Measurements from ENCODE around the gene KRT78. TPM values are rescaled to one million over a fixed set of nuclear protein-coding genes. Genes with fewer than 3 reads are reported as not detected.

Gene KRT78
- total and polyA plus RNA-seq, 4 donors = 0.06 TPM; not detected in 3

GRCh38 chr12:52847335-52848102, 1.3 kb downstream of the KRT78 start:
- Histone ChIP-seq H3K9me3 (ENCODE audit: control insufficient read depth in 4 of 4, low read length in 3 of 4) (no peaks in the 10 kb centered on the region), H3K4me1 (ENCODE audit: control insufficient read depth in 4 of 4, insufficient read depth in 4 of 4, low read length in 3 of 4) (no peaks in the 10 kb centered on the region), H3K9ac (ENCODE audit: low read depth in 1 of 2, low read length in 2 of 2) (no peak overlapping the region), H3K36me3 (ENCODE audit: control insufficient read depth in 4 of 4, insufficient read depth in 3 of 4, low read depth in 1 of 4, low read length in 3 of 4) (no peaks in the 10 kb centered on the region), H3K27ac (ENCODE audit: low read depth in 1 of 2, low read length in 2 of 2) (no peak overlapping the region), H3K27me3 (ENCODE audit: control insufficient read depth in 4 of 4, insufficient read depth in 4 of 4, low read length in 3 of 4) (no peaks in the 10 kb centered on the region), H3K4me3 (ENCODE audit: low read depth in 1 of 3, low read length in 3 of 3) (no peak overlapping the region)
- WGBS = 92% methylated on average over 12 of the region's 12 CpGs
- TF ChIP-seq ATF3 (IDR thresholded peaks at IDR 0.05) = no peak
- no peak for TF ChIP-seq ZBTB33 (IDR thresholded peaks at IDR 0.05)
- no peak for TF ChIP-seq SP1 (IDR thresholded peaks at IDR 0.05)
- TF ChIP-seq EGR1 (IDR thresholded peaks at IDR 0.05; ENCODE audit: low read depth in 2 of 2) = no peak
- TF ChIP-seq YY1 (IDR thresholded peaks at IDR 0.05) = no peak
- DNase-seq (ENCODE audit: low spot score) = no peak

GRCh38 chr12:52846356-52846970, 2.3 kb downstream of the KRT78 start:
- DNase-seq (ENCODE audit: low spot score) = no peak
- 82% methylated on average over 8 of the region's 8 CpGs for WGBS

More at GRCh38 chr12:52846356-52846970, 2.3 kb downstream of the KRT78 start:
- no peaks in the 10 kb centered on the region for H3K4me1 ChIP-seq (ENCODE audit: control insufficient read depth in 4 of 4, insufficient read depth in 4 of 4, low read length in 3 of 4)
- TF ChIP-seq RAD21 (IDR thresholded peaks at IDR 0.05) = no peak
- TF ChIP-seq GABPA (IDR thresholded peaks at IDR 0.05 in 1 of 2, conservative IDR thresholded peaks at IDR 0.05 in 1 of 2) = no peak
- TF ChIP-seq TAF1 (conservative IDR thresholded peaks at IDR 0.05) = no peak
- no peak for TF ChIP-seq MAX (IDR thresholded peaks at IDR 0.05)
- no peak for TF ChIP-seq FOXA2 (IDR thresholded peaks at IDR 0.05)
- TF ChIP-seq ZBTB33 (IDR thresholded peaks at IDR 0.05) = no peak
- no peak for TF ChIP-seq YY1 (IDR thresholded peaks at IDR 0.05)
- TF ChIP-seq HNF4G (IDR thresholded peaks at IDR 0.05) = no peak
- TF ChIP-seq CTCF (IDR thresholded peaks at IDR 0.05; ENCODE audit: low read depth, low read length, missing input control) = no peak
- TF ChIP-seq NR2F2 (IDR thresholded peaks at IDR 0.05) = no peak
- no peak for TF ChIP-seq SP1 (IDR thresholded peaks at IDR 0.05)
- TF ChIP-seq EGR1 (IDR thresholded peaks at IDR 0.05; ENCODE audit: low read depth in 2 of 2) = no peak
- TF ChIP-seq JUND (IDR thresholded peaks at IDR 0.05) = no peak
- no peak for TF ChIP-seq ATF3 (IDR thresholded peaks at IDR 0.05)
- TF ChIP-seq FOXA1 (IDR thresholded peaks at IDR 0.05) = no peak
- no peak for TF ChIP-seq HNF4A (conservative IDR thresholded peaks at IDR 0.05)
- no peak for TF ChIP-seq REST (IDR thresholded peaks at IDR 0.05)
- no peak for TF ChIP-seq RXRA (IDR thresholded peaks at IDR 0.05)
- no peak overlapping the region for H3K4me3 ChIP-seq (ENCODE audit: low read depth in 1 of 3, low read length in 3 of 3)
- no peak overlapping the region for H3K27ac ChIP-seq (ENCODE audit: low read depth in 1 of 2, low read length in 2 of 2)
- no peaks in the 10 kb centered on the region for H3K9me3 ChIP-seq (ENCODE audit: control insufficient read depth in 4 of 4, low read length in 3 of 4)
- H3K36me3 ChIP-seq (ENCODE audit: control insufficient read depth in 4 of 4, insufficient read depth in 3 of 4, low read depth in 1 of 4, low read length in 3 of 4) = no peaks in the 10 kb centered on the region
- H3K27me3 ChIP-seq (ENCODE audit: control insufficient read depth in 4 of 4, insufficient read depth in 4 of 4, low read length in 3 of 4) = no peaks in the 10 kb centered on the region
- H3K9ac ChIP-seq (ENCODE audit: low read depth in 1 of 2, low read length in 2 of 2) = no peak overlapping the region
